ENCODE data around the gene FAM156A.
"Not testable (repeated sequence)": the region's sequence is repeated elsewhere in the genome, so short reads cannot be mapped to it uniquely, and the experiment has no call there.

The FAM156A gene

DNA sequence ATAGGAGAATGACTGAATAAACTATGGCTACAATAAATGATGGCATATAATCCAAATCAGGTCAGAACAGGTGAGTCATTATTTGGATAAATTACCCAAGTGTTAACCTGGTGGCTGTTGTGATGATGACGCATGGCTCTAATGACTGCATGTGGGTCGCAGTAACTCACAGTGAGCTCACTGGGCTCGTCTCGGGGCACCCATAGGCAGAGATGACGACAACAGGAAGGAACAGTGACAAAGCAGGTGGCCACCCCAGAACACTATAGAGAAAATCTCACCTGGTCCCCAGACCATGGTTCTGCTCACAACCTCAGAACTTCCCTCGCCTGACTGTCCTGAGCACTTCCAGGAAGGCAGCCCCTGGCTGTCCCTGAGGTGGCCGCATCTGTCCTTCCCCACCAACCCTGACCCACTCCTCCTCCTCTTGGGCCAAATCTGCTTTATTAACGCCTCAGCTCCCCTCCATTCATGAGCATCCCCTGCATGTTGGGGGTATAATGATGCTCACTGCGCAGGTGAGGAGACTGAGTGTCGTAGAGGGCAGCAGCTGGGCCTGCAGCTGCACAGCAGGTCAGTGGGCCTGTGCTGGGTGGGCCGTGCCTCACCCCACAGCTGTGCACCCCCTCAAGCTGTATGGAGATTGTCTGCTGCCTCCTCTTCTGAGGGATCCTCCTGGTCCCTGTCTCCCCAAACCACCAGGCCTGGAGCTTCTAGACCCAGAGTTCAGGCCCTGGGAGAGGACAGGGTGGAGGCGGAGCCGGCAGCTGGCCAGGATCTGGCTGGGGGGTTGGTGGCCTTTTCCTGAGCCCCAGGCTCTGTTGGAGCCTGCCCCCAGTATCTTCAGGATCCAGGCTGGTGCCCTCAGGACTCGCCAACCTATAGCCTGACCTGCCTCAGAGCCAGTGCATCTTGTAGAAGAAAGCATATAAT, 30.9 kb upstream of the FAM156A start:
- H3K27ac Mint-ChIP-seq: peak overlapping the region in 1 of 3 experiments; percentile 3
- no peak overlapping the region for H3K4me3 Mint-ChIP-seq
- TF ChIP-seq, protein P1, sequence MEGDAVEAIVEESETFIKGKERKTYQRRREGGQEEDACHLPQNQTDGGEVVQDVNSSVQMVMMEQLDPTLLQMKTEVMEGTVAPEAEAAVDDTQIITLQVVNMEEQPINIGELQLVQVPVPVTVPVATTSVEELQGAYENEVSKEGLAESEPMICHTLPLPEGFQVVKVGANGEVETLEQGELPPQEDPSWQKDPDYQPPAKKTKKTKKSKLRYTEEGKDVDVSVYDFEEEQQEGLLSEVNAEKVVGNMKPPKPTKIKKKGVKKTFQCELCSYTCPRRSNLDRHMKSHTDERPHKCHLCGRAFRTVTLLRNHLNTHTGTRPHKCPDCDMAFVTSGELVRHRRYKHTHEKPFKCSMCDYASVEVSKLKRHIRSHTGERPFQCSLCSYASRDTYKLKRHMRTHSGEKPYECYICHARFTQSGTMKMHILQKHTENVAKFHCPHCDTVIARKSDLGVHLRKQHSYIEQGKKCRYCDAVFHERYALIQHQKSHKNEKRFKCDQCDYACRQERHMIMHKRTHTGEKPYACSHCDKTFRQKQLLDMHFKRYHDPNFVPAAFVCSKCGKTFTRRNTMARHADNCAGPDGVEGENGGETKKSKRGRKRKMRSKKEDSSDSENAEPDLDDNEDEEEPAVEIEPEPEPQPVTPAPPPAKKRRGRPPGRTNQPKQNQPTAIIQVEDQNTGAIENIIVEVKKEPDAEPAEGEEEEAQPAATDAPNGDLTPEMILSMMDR (IDR thresholded peaks at IDR 0.05; ENCODE audit: unreplicated experiment in 3 of 3): no peak
- H3K4me1 Mint-ChIP-seq: peaks cover 9% of the 10 kb centered on the region
- H3K9me3 Mint-ChIP-seq: peaks cover 3% of the 10 kb centered on the region
- no peaks in the 10 kb centered on the region for H3K27me3 Mint-ChIP-seq (ENCODE audit: low read depth)
- H3K36me3 Mint-ChIP-seq (ENCODE audit: low read depth): no peaks in the 10 kb centered on the region

DNA sequence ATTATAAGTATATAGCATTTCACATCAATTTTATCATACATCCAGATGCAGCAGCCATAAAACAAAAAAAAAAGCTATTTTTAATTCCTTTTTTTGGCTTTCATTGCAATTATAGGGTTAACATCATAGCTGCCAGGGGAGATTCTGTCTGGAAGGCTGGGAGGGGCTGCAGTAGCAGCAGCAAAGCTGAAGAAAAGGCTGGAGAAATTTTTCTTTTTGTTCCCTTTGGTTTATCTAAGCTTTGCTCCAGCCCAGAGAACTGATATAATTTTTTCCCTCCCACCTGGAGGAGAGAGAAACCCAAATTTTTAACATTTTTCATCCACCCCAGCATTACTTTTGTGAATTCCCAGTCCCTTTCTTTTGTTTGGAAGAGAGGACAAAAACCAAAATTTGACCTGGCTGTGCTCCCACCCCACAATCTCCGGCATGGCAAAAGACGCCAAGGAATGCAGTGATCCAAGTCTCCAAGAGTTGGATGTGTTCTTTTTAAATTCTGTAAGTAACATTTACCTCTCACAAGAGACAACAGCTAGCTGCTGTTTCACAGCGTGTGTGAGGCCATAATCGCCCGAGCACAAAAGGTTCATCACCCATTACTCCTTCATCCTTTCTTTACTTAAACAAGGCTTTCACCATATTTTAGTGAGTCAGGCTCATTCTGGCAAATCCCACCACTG, 25.1 kb upstream of the FAM156A start:
- Mint-ChIP-seq H3K27ac (peak overlapping the region; percentile 99 to 100 (median 100)), H3K4me3 (peak overlapping the region; percentile 82 to 91 (median 84)), H3K27me3 (ENCODE audit: low read depth) (no peaks in the 10 kb centered on the region), H3K36me3 (ENCODE audit: low read depth) (no peaks in the 10 kb centered on the region), H3K4me1 (peaks cover 22% of the 10 kb centered on the region), H3K9me3 (no peaks in the 10 kb centered on the region)
- TF ChIP-seq, protein P1 (IDR thresholded peaks at IDR 0.05; ENCODE audit: unreplicated experiment in 3 of 3): no peak

DNA sequence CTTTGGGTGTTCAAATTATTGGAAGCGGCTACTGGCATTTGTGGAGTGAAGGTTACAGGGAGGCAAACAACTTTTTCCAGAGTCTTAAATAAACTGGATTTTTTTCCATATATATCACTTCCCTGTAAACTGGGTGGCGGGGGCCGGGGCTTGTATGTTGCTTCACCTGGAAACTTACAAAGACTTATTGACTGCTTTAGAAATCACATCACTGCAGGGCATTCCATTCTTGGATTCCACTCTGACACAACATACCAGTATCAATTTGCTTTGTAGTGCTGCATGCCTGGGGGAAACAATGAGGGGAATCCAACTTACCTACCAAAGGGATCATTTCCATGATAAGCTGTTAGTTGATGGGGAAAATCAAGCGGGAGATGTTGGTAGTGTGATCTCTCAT, 21.7 kb upstream of the FAM156A start:
- Mint-ChIP-seq H3K4me1 (peaks cover 22% of the 10 kb centered on the region), H3K27me3 (ENCODE audit: low read depth) (no peaks in the 10 kb centered on the region), H3K4me3 (no peak overlapping the region), H3K36me3 (ENCODE audit: low read depth) (no peaks in the 10 kb centered on the region), H3K9me3 (no peaks in the 10 kb centered on the region), H3K27ac (peak overlapping the region; percentile 50 to 82 (median 80))
- TF ChIP-seq, protein P1 (IDR thresholded peaks at IDR 0.05; ENCODE audit: unreplicated experiment in 3 of 3): no peak

DNA sequence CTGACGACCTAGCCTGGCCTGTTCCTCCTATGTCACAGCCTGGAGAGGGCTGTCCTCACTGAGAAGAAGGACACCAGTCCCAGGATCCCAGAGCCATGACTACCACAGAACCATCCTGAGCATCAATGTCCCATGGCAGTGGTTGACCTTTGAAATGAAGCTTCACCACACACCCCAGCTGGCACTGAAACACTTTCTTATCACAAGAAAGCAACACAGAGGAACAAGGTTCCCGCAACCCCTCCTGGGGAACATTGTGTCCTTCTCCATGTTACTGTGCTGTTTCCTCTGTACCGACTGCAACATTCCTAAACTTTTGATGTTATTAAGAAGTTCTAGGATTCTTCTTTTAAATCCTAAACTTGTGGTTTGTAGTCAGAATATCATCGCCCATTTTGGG, 21.2 kb upstream of the FAM156A start:
- Mint-ChIP-seq H3K27ac (no peak overlapping the region), H3K4me1 (peaks cover 22% of the 10 kb centered on the region), H3K9me3 (no peaks in the 10 kb centered on the region), H3K4me3 (no peak overlapping the region), H3K27me3 (ENCODE audit: low read depth) (no peaks in the 10 kb centered on the region), H3K36me3 (ENCODE audit: low read depth) (no peaks in the 10 kb centered on the region)
- TF ChIP-seq, protein P1 (IDR thresholded peaks at IDR 0.05; ENCODE audit: unreplicated experiment in 3 of 3): no peak

DNA sequence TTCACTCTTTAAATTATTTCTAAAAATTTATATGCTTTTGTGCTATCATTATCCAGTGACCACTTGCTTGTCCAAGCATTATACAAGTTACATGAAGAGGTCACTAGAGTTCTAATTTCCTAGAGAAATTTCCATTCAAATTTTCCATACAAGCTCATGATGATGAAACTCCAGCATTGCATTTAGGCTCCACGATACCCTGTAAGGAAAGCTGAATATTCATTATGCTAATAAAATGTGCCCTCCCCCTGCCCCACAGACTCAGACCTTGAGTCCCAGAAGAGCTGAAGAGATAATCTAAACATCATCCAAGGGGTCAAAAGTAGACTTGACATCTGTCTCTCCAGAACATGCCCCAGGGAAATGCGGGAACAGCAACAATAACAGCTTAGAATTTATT, 19.6 kb upstream of the FAM156A start:
- Mint-ChIP-seq H3K4me1 (peaks cover 10% of the 10 kb centered on the region), H3K9me3 (no peaks in the 10 kb centered on the region), H3K36me3 (ENCODE audit: low read depth) (no peaks in the 10 kb centered on the region), H3K27ac (peak overlapping the region in 2 of 3 experiments; percentile 51 to 66), H3K4me3 (no peak overlapping the region), H3K27me3 (ENCODE audit: low read depth) (no peaks in the 10 kb centered on the region)
- TF ChIP-seq, protein P1 (IDR thresholded peaks at IDR 0.05; ENCODE audit: unreplicated experiment in 3 of 3): no peak

DNA sequence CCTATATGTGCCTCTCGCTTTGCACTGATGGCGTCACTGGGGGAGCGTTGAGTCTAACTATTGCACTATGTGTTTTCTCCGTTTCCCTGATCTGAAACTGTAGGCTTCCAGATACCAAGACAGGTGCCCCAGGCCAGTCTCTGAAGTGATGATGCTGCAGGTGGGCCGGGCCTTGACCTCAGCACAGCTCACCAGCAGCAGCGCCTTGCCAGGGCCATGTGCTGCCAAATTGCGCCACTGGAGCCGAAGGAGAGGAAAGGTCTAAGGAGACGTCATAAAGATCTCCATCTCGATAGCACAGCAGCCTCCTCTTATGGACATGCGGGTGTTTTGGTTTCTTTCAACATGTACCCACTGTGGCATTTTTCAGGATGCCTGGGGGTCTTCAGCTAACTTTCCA, 17.3 kb upstream of the FAM156A start:
- not testable (repeated sequence) for H3K36me3 Mint-ChIP-seq (ENCODE audit: low read depth); H3K4me3 Mint-ChIP-seq; H3K9me3 Mint-ChIP-seq; H3K27ac Mint-ChIP-seq; H3K4me1 Mint-ChIP-seq; H3K27me3 Mint-ChIP-seq (ENCODE audit: low read depth)

DNA sequence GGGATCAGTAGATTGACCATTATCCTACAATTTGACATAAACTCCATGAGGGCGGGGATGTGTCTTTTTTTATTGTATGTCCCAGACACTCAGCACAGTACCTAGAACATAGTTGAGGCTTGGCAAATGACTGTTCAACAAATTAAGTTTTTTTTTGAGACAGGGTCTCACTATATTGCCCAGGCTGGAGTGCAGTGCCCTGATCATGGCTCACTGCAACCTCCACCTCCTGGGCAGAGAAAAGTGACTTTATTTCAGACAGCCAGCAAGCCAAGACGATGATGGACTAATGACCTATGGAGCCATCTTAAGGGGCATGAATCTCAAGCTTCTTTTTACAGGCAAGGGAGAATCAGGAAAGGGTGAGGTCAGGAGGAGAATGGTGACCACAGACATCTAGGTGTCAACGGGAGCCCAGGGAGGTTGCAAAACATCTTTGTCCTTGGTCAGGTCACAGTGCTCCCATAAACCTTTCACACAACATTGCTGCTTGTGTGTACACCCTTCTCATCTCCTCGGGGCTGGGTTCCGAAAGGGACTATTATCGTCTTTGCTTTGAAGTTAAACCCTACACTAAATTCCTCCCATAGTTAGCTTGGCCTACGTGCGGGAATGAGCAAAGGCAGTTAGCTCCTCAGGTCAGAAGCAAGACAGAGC, 16.1 kb upstream of the FAM156A start:
- not testable (repeated sequence) for H3K36me3 Mint-ChIP-seq (ENCODE audit: low read depth); H3K9me3 Mint-ChIP-seq

DNA sequence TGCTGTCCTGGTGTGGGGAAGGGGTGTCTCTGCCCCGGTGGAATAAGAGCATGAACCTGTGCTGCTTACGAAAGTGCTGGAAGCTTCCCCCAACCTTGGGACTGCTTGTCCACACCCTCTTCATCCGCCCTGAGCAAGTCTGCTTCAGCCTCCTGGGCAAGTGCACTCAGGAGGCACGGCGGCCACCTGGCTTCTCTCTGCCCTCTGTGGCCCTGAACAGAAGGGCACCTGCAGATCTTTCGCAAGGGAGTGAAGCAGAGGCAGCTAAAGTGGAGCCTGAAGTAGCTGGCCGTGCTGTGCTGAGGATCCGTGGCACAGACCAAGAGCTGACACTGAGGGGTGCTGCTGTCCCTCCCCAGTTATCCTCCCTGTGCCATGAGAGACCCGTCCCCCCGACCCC, 9.6 kb upstream of the FAM156A start:
- H3K4me1 Mint-ChIP-seq; H3K27ac Mint-ChIP-seq; H3K36me3 Mint-ChIP-seq (ENCODE audit: low read depth); H3K4me3 Mint-ChIP-seq; H3K27me3 Mint-ChIP-seq (ENCODE audit: low read depth); H3K9me3 Mint-ChIP-seq: not testable (repeated sequence)

More for the DNA sequence above, 16.1 kb upstream of the FAM156A start:
- not testable (repeated sequence) for H3K4me3 Mint-ChIP-seq; H3K27me3 Mint-ChIP-seq (ENCODE audit: low read depth); H3K4me1 Mint-ChIP-seq; H3K27ac Mint-ChIP-seq

Data from nephron (organoid).